Prostate gland (tissue), 2 donors: ENCODE data around the gene EXOSC2. TPM values are rescaled to one million over a fixed set of nuclear protein-coding genes. Genes with fewer than 3 reads are reported as not detected.

Experiments
- DNase-seq: peaks from one replicate; pipeline ENCODE4 v3.0.0-alpha.2; 2019; ENCODE audit warnings: low spot score
- H3K27ac ChIP-seq, 2 donors: fragments of 200-600 bp; sonication (generic); 2 replicates each; pipeline ENCODE4 v1.5.1; 2017 to 2019
- H3K27me3 ChIP-seq: fragments of 200-600 bp; sonication (generic); replicated peaks from 2 replicates; pipeline ENCODE4 v1.5.1; 2019; ENCODE audit not compliant: insufficient read depth
- H3K36me3 ChIP-seq, 2 donors: fragments of 200-600 bp; sonication (generic); 1 replicate in 1 of 2; 2 replicates in 1 of 2; pipeline versions ENCODE4 v1.5.1 to v1.8.1; 2017 to 2019
- H3K4me1 ChIP-seq: fragments of 200-600 bp; sonication (generic); replicated peaks from 2 replicates; pipeline ENCODE4 v1.5.1; 2019
- H3K4me3 ChIP-seq, 2 donors: fragments of 200-600 bp; sonication (generic); 2 replicates each; pipeline ENCODE4 v1.5.1; 2017 to 2019
- H3K9me3 ChIP-seq: fragments of 200-600 bp; sonication (generic); 2 replicates; pipeline ENCODE4 v1.5.1; 2017
- POLR2A ChIP-seq: fragments of 450-650 bp; IDR thresholded peaks from one replicate; pipeline ENCODE4 v1.6.1; 2016; ENCODE audit warnings: antibody characterized with exemption, mild to moderate bottlenecking
- POLR2AphosphoS5 ChIP-seq: sonication (generic); formaldehyde crosslinking; IDR thresholded peaks from one replicate; pipeline ENCODE4 v1.6.1; 2017; ENCODE audit warnings: antibody characterized with exemption
- WGBS: methylation state at CpG from one replicate; pipeline ENCODE4 v1.1.5; 2018; 5-methylcytosine and 5-hydroxymethylcytosine counted together
- intact Hi-C: fragments of 100-400 bp; cut with DNase I; formaldehyde crosslinking; loops from one replicate; pipeline ENCODE4 v1.14.2; 2022
- small RNA-seq, 2 donors: library from RNA; depleted of rRNA; stranded (forward); fragments of <200 nt; gene quantifications; one replicate each; pipeline ENCODE3, GENCODE V24; 2016
- total RNA-seq, 2 donors: library from RNA; depleted of rRNA; stranded (reverse); fragments of >200 nt; gene quantifications; one replicate each; pipeline ENCODE4 v1.1.0, GENCODE V29; 2016
- TF ChIP-seq, protein P1 (sequence below), 4 experiments: fragments of 200-600 bp in 2 of 4; fragments of 450-650 bp in 2 of 4; sonication (generic) in 2 of 4; IDR thresholded peaks; 1 replicate in 3 of 4; 2 replicates in 1 of 4; pipeline ENCODE4 v1.5.1; 2016 to 2019; ENCODE audit warnings: antibody characterized with exemption in 4 of 4, mild to moderate bottlenecking in 2 of 4, moderate library complexity in 2 of 4

The EXOSC2 gene
- total RNA-seq, 2 donors from 2014 or later = 18.4 to 22.7 TPM

DNA sequence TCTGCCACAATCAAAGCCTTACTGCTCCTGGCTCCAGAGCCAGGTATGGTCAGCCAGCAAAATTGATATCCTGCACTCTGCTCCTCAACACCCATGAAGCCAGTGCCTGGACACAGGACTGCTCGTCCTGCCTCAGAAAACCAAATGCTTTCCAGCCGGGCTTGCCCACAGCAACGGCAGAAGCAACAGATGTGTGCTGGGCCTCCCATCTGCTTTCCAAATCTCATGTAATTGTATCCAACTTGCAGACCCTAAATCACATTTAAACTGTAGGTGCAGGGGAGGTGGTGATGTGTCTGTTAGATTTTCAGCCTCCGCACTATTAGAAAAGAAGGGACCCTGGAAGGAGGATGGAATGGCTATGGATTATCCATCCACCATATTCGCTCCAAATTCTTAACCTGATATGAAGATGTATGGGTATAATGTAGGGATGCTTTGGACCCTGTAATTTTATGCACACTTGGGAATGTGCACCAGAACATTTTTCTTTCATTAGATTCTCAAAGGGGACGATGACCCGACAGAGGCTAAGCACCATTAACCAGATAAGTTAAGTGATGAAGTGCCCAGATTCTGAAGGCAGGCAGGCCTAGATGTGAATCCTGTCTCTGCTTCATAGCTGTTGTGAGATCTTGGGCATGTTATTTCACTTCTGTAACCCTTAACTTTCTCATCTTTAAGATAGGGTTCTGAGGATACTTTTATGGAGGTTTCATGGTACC lies 58.2 kb downstream of the EXOSC2 start:
- Histone ChIP-seq H3K4me1 (no peaks in the 10 kb centered on the region), H3K4me3 (no peak overlapping the region), H3K36me3 (no peaks in the 10 kb centered on the region), H3K9me3 (no peaks in the 10 kb centered on the region), H3K27me3 (no peaks in the 10 kb centered on the region), H3K27ac (no peak overlapping the region)
- WGBS = 91% methylated on average over 7 of the region's 7 CpGs
- no peak for DNase-seq
- TF ChIP-seq, protein P1, sequence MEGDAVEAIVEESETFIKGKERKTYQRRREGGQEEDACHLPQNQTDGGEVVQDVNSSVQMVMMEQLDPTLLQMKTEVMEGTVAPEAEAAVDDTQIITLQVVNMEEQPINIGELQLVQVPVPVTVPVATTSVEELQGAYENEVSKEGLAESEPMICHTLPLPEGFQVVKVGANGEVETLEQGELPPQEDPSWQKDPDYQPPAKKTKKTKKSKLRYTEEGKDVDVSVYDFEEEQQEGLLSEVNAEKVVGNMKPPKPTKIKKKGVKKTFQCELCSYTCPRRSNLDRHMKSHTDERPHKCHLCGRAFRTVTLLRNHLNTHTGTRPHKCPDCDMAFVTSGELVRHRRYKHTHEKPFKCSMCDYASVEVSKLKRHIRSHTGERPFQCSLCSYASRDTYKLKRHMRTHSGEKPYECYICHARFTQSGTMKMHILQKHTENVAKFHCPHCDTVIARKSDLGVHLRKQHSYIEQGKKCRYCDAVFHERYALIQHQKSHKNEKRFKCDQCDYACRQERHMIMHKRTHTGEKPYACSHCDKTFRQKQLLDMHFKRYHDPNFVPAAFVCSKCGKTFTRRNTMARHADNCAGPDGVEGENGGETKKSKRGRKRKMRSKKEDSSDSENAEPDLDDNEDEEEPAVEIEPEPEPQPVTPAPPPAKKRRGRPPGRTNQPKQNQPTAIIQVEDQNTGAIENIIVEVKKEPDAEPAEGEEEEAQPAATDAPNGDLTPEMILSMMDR (IDR thresholded peaks at IDR 0.05) = no peak
- TF ChIP-seq POLR2A = no peak
- TF ChIP-seq POLR2AphosphoS5 = no peak
- intact Hi-C loops = no loop called here

Small RNA genes within 50 kb of the gene (small RNA-seq; reads per million reads assigned to genes)
- gene AL359092.1 = 0 reads per million in 2 donors

Other genes with a start within 250 kb of the EXOSC2 start
- gene ASS1, start 248.8 kb upstream of the EXOSC2 start, total RNA-seq = 100 to 1,000 TPM in 1 of 2 donors, 10 to 100 TPM in 1; 59.4 to 228 TPM
- gene FUBP3, start 114.2 kb upstream of the EXOSC2 start, total RNA-seq = 100 to 1,000 TPM in 1 of 2 donors, 10 to 100 TPM in 1; 40.4 to 111 TPM
- gene PRDM12, start 29.2 kb upstream of the EXOSC2 start, total RNA-seq = not detected
- 10 to 100 TPM; 48.2 to 73.4 TPM for gene ABL1, start 141.5 kb downstream of the EXOSC2 start, total RNA-seq
- 1 to 10 TPM in 1 of 2 donors, not detected in 1; 1.0 TPM for gene QRFP, start 203.0 kb downstream of the EXOSC2 start, total RNA-seq
- gene FIBCD1, start 245.5 kb downstream of the EXOSC2 start, total RNA-seq = 10 to 100 TPM in 1 of 2 donors, under 1 TPM in 1; 0.36 to 13.2 TPM